Endothelial cell of hepatic sinusoid (primary cell): ENCODE measurements around the gene SDR39U1.
"Not testable (repeated sequence)": the region's sequence is repeated elsewhere in the genome, so short reads cannot be mapped to it uniquely, and the experiment has no call there.

Source experiments
- in situ Hi-C: cut with HindIII; loops from 2 replicates; pipeline ENCODE4 v1.10.0; 2017; ENCODE audit warnings: low sequenced_read_pairs

SDR39U1 gene

GRCh38 chr14:24442240-24443052 lies at the start of gene SDR39U1:
TSS of gene SDR39U1 (minus strand) at chr14:24442776. CDS start at chr14:24442769, 7 bp downstream.
- in situ Hi-C loops: no loop called here

DNA sequence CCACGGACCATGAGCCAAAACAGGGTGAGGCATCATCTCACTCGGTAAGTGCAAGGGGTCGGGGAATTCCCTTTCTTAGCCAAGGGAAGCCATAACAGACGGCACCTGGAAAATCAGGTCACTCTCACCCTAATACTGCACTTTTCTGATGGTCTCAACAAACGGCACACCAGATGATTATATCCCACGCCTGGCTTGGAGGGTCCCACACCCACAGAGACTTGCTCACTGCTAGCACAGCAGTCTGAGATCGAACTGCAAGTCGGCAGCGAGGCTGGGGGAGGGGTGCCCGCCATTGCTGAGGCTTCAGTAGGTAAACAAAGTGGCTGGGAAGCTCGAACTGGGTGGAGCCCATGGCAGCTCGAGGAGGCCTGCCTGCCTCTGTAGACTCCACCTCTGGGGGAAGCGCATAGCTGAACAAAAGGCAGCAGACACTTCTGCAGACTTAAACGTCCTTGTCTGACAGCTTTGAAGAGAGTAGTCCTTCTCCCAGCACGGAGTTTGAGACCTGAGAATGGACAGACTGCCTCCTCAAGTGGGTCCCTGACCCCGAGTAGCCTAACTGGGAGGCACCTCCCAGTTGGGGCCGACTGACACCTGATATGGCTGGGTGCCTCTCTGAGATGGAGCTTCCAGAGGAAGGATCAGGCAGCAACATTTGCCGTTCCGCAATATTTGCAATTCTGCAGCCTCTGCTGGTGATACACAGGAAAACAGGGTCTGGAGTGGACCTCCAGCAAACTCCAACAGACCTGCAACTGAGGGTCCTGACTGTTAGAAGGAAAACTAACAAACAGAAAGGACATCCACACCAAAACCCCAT lies 49.2 kb upstream of the SDR39U1 start:
- in situ Hi-C loops: not testable (repeated sequence)

DNA sequence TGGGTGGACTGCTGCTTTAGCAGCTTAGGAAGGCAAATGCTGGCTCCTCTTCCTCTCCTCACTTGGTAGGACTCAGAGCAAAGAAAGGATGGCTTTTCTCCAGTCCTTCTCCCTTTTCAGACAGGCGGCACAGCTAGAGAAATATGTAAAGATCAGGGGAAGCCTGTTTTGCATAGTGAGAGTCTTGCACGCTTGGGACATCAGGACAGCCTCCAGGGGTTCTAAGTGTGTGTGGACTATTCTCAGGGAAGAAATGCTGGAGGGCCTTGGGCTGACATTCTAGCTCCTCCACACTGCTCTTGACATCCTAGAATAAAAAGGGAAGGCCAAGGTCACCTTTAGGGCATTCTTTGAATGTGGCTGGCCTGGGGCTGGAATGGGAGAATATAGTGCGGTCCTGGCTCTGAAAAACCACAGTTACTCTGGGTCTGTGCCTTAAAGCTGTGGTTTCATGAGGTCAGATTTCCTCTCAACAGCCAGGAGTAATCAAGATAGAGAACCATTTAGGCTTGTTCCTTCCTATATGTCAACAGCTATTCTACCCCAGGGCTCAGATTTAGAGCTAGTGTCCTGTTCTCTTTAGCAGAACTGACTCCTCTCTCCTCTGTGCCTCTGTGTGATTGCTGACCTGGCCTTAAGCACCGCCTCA lies 41.2 kb upstream of the SDR39U1 start:
- in situ Hi-C loops: no loop called here

GRCh38 chr14:24482699-24483303 lies 40.2 kb upstream of the SDR39U1 start:
- in situ Hi-C loops: not testable (repeated sequence)

- in situ Hi-C loops: no loop called here
These were observed 39.2 kb upstream of the SDR39U1 start for GRCh38 chr14:24481622-24482324.

DNA sequence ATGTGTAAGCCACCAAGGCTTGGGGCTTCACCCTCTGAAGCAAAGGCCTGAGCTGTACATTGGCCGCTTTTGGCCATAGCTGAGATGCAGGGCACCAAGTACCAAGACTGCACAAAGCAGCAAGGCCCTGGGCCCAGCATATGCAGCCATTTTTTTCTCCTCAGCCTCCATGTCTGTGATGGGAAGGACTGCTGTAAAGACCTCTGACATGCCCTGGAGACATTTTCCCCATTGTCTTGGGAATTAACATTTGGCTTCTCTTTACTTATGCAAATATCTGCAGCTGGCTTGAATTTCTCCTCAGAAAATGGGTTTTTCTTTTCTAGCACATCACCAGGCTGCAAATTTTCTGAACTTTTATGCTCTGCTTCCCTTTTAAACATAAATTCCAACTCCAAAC lies 37.4 kb upstream of the SDR39U1 start:
- in situ Hi-C loops: not testable (repeated sequence)

GRCh38 chr14:24475261-24475660 lies 32.7 kb upstream of the SDR39U1 start:
- in situ Hi-C loops: no loop called here

DNA sequence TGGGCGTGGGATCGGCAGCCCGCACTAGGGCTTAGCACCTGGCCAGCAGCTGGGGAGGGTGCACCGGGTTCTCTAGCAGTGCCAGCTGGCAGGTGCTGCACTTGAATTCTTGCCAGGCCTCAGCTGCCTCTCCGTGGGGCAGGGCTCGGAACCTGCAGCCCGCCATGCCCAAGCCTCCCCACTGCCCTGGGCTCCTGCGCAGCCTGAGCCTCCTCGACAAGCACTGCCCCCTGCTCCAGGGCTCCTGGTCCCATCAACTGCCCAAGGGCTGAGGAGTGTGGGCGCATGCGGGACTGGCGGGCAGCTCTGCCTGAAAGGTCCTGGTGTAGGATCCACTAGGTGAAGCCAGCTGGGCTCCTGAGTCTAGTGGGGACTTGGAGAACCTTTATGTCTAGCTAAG lies 30.6 kb upstream of the SDR39U1 start:
- in situ Hi-C loops: no loop called here

- in situ Hi-C loops: not testable (repeated sequence)
These were observed 27.9 kb upstream of the SDR39U1 start for GRCh38 chr14:24470450-24470849.

DNA sequence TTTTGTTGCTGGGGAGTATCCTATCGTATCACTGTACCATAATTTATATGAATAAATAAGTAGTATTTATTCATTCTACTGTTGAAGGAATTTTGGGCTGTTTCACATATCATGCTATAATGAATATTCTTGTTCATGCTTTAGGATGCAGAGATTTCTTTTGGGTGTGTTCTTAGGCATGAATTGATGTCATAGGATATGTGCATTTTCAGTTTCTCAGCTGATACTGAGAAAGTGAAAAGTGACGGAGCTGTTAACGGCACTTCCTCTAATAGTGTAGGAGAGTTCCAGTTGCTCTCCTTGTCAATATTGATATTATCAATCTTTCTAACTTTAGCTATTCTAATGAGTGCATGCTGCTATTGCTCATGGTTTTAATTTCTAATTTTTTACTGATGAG lies 23.2 kb upstream of the SDR39U1 start:
- in situ Hi-C loops: no loop called here

GRCh38 chr14:24465368-24465767 lies 22.8 kb upstream of the SDR39U1 start:
- in situ Hi-C loops: no loop called here

GRCh38 chr14:24463884-24464785 lies 21.6 kb upstream of the SDR39U1 start:
- in situ Hi-C loops: no loop called here

DNA sequence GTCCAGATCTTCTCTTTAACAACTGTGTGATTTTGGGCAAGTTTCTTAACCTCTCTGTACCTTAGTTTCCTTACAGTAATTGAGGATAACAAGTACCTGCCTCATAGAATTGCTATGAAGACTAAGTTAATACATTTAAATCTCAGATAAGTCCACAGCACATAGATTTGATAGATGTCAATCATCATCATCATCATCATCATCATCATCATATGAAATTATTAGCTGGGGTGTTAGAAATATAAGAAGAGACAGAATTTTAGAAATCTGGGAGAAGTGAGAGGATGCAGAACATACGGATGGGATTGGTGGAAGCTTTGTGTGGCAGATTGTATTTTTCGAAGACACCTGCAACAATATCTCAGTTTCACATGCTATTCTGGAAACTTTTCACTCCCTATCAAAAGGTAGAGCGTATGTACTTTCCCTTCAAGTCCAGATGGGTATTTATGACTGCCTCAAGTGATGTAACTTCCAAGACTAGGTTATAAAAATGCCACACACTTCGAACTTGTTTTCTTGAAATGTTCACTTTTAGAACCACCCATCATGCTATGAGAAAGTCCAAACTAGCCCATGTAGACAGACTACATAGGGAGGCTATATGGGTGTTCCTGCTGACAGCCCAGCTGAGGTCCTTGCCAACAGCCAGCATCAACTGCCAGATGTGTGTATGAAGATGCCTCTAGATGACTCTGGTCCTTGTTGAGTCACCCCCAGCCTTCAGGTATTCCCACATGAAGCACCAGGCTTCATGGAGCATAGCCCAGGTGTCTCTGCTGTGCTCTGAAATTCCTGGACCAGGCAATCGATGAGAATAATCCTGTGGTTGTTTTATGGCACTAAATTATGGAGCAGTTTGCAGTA lies 20.7 kb upstream of the SDR39U1 start:
- in situ Hi-C loops: no loop called here

DNA sequence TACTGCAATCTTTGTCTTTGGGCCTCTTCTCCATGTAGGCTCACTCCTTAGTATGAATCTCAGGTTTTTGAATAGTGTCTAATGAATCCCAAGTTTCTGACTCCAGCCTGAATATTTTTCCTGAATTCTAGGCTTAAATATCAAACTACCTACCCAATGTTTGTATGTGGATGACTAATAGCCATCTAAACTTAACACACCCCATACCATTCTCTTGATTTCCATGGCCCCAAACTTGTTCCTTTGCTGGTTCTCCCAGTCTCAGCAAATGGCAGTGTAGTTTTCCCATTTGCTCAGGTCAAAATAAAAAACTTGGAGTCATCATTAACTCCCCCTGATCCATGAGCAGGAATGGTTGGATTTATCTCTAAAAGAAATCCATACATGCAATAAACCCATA lies 18.8 kb upstream of the SDR39U1 start:
- in situ Hi-C loops: no loop called here

GRCh38 chr14:24459331-24459730 lies 16.8 kb upstream of the SDR39U1 start:
- in situ Hi-C loops: no loop called here

DNA sequence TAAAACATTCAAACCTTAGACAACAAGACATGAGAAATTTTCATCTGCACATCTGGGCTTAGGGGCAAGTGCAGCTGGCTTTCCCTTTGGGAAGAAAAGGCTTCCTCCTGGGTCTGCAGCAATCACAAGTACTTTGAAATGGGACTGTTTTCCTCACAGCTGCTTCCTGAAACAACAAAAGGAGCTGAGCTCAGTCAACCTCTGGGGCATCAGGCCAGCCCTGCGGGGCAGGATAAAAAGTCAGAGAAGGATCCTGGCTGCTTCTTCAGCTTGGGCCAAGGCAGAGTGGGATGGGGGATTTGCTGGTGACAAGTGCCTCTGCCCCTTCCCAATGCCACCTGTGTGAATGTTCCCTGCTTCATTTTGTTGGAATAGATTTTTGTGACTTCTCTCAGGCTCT lies 16.2 kb upstream of the SDR39U1 start:
- in situ Hi-C loops: no loop called here

- in situ Hi-C loops: no loop called here
These were observed 14.4 kb upstream of the SDR39U1 start for GRCh38 chr14:24456980-24457379.

DNA sequence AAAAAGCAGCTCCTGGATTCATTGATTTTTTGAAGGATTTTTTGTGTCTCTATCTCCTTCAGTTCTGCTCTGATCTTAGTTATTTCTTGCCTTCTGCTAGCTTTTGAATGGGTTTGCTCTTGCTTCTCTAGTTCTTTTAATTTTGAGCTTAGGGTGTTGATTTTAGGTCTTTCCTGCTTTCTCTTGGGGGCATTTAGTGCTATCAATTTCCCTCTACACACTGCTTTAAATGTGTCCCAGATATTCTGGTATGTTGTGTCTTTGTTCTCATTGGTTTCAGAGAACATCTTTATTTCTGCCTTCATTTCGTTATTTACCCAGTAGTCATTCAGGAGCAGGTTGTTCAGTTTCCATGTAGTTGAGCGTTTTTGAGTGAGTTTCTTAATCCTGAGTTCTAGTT lies 8.3 kb upstream of the SDR39U1 start:
- in situ Hi-C loops: not testable (repeated sequence)
